ENCODE data around the gene RABL2A. TPM values are rescaled to one million over a fixed set of nuclear protein-coding genes. Genes with fewer than 3 reads are reported as not detected.
A peak's percentile ranks its signal among the peaks of the same experiment; 100 is the strongest.
"Not testable (repeated sequence)": the region's sequence is repeated elsewhere in the genome, so short reads cannot be mapped to it uniquely, and the experiment has no call there.

RABL2A gene
- total and polyA plus RNA-seq, 5 donors, result 8.5 to 11.8 (median 10.2) TPM

GRCh38 chr2:113657735-113658134 is 30.7 kb downstream of the RABL2A start:
- H3K27me3 ChIP-seq (ENCODE audit: control insufficient read depth, insufficient read depth); DNase-seq; H3K9me3 ChIP-seq (ENCODE audit: control insufficient read depth, low read length); H3K27ac ChIP-seq (ENCODE audit: low read length); H3K4me3 ChIP-seq (ENCODE audit: low read length); H3K4me1 ChIP-seq (ENCODE audit: control insufficient read depth, insufficient read depth, low read length); intact Hi-C loops (cut with DNase I); ATAC-seq: not testable (repeated sequence)
- 92% methylated on average over 17 of the region's 17 CpGs for WGBS

GRCh38 chr2:113663285-113664060 is 36.4 kb downstream of the RABL2A start:
- H3K27ac ChIP-seq (ENCODE audit: low read length); H3K4me3 ChIP-seq (ENCODE audit: low read length); H3K27me3 ChIP-seq (ENCODE audit: control insufficient read depth, insufficient read depth); H3K4me1 ChIP-seq (ENCODE audit: control insufficient read depth, insufficient read depth, low read length); ATAC-seq; H3K9me3 ChIP-seq (ENCODE audit: control insufficient read depth, low read length); DNase-seq; intact Hi-C loops (cut with DNase I): not testable (repeated sequence)
- WGBS, result 85% methylated on average over 10 of the region's 10 CpGs

GRCh38 chr2:113664761-113665533 is 37.9 kb downstream of the RABL2A start:
- ATAC-seq; H3K27me3 ChIP-seq (ENCODE audit: control insufficient read depth, insufficient read depth); DNase-seq; H3K4me3 ChIP-seq (ENCODE audit: low read length); intact Hi-C loops (cut with DNase I); H3K4me1 ChIP-seq (ENCODE audit: control insufficient read depth, insufficient read depth, low read length); H3K9me3 ChIP-seq (ENCODE audit: control insufficient read depth, low read length); H3K27ac ChIP-seq (ENCODE audit: low read length): not testable (repeated sequence)
- WGBS, result 70% methylated on average over 6 of the region's 6 CpGs

GRCh38 chr2:113669013-113669412 is 41.9 kb downstream of the RABL2A start:
- 95% methylated on average over 21 of the region's 21 CpGs for WGBS
- peak; percentile 23 to 30 for ATAC-seq
- intact Hi-C loops (cut with DNase I), result not testable (repeated sequence)

GRCh38 chr2:113672326-113672932 is 45.4 kb downstream of the RABL2A start:
- peaks cover 4% of the 10 kb centered on the region for H3K4me1 ChIP-seq (ENCODE audit: control insufficient read depth, insufficient read depth, low read length)
- 79% methylated on average over 7 of the region's 7 CpGs for WGBS
- H3K9me3 ChIP-seq (ENCODE audit: control insufficient read depth, low read length), result no peaks in the 10 kb centered on the region
- ATAC-seq (no peak), DNase-seq (no peak)
- no peak overlapping the region for H3K27ac ChIP-seq (ENCODE audit: low read length)
- no peak overlapping the region for H3K4me3 ChIP-seq (ENCODE audit: low read length)
- no peaks in the 10 kb centered on the region for H3K27me3 ChIP-seq (ENCODE audit: control insufficient read depth, insufficient read depth)
- intact Hi-C loops (cut with DNase I), result no loop called here

More at GRCh38 chr2:113669013-113669412, 41.9 kb downstream of the RABL2A start:
- not testable (repeated sequence) for H3K4me3 ChIP-seq (ENCODE audit: low read length); H3K27me3 ChIP-seq (ENCODE audit: control insufficient read depth, insufficient read depth); H3K4me1 ChIP-seq (ENCODE audit: control insufficient read depth, insufficient read depth, low read length); H3K9me3 ChIP-seq (ENCODE audit: control insufficient read depth, low read length); DNase-seq; H3K27ac ChIP-seq (ENCODE audit: low read length)

GRCh38 chr2:113675875-113676274 is 48.8 kb downstream of the RABL2A start:
- intact Hi-C loops (cut with DNase I), result no loop called here
- peak; percentile 82 to 92 for ATAC-seq
- Histone ChIP-seq H3K4me3 (ENCODE audit: low read length) (no peak overlapping the region), H3K4me1 (ENCODE audit: control insufficient read depth, insufficient read depth, low read length) (peaks cover 6% of the 10 kb centered on the region), H3K27me3 (ENCODE audit: control insufficient read depth, insufficient read depth) (no peaks in the 10 kb centered on the region), H3K27ac (ENCODE audit: low read length) (peak overlapping the region; percentile 44), H3K9me3 (ENCODE audit: control insufficient read depth, low read length) (no peaks in the 10 kb centered on the region)
- DNase-seq, result peak; percentile 54 to 66 (median 63)
- 45% methylated on average over 9 of the region's 9 CpGs for WGBS

- no peak overlapping the region for H3K4me3 ChIP-seq (ENCODE audit: low read length)
- ATAC-seq (no peak), DNase-seq (no peak)
- intact Hi-C loops (cut with DNase I), result no loop called here
- peaks cover 6% of the 10 kb centered on the region for H3K4me1 ChIP-seq (ENCODE audit: control insufficient read depth, insufficient read depth, low read length)
- 95% methylated on average over 4 of the region's 4 CpGs for WGBS
- H3K27me3 ChIP-seq (ENCODE audit: control insufficient read depth, insufficient read depth), result no peaks in the 10 kb centered on the region
- no peaks in the 10 kb centered on the region for H3K9me3 ChIP-seq (ENCODE audit: control insufficient read depth, low read length)
- H3K27ac ChIP-seq (ENCODE audit: low read length), result no peak overlapping the region
Measured at GRCh38 chr2:113676623-113677266, 49.7 kb downstream of the RABL2A start.

GRCh38 chr2:113677330-113677729 is 50.3 kb downstream of the RABL2A start:
- H3K27ac ChIP-seq (ENCODE audit: low read length), result peak overlapping the region; percentile 14
- WGBS, result 55% methylated on average over 2 of the region's 2 CpGs
- H3K9me3 ChIP-seq (ENCODE audit: control insufficient read depth, low read length), result no peaks in the 10 kb centered on the region
- peaks cover 6% of the 10 kb centered on the region for H3K4me1 ChIP-seq (ENCODE audit: control insufficient read depth, insufficient read depth, low read length)
- ATAC-seq (peak; percentile 63 to 74), DNase-seq (no peak)
- H3K4me3 ChIP-seq (ENCODE audit: low read length), result no peak overlapping the region
- no peaks in the 10 kb centered on the region for H3K27me3 ChIP-seq (ENCODE audit: control insufficient read depth, insufficient read depth)
- intact Hi-C loops (cut with DNase I), result no loop called here

- H3K27me3 ChIP-seq (ENCODE audit: control insufficient read depth, insufficient read depth), result no peaks in the 10 kb centered on the region
- ATAC-seq (no peak), DNase-seq (no peak)
- H3K9me3 ChIP-seq (ENCODE audit: control insufficient read depth, low read length), result no peaks in the 10 kb centered on the region
- WGBS, result 81% methylated on average over 8 of the region's 8 CpGs
- no peak overlapping the region for H3K4me3 ChIP-seq (ENCODE audit: low read length)
- peaks cover 6% of the 10 kb centered on the region for H3K4me1 ChIP-seq (ENCODE audit: control insufficient read depth, insufficient read depth, low read length)
- intact Hi-C loops (cut with DNase I), result no loop called here
- no peak overlapping the region for H3K27ac ChIP-seq (ENCODE audit: low read length)
Measured at GRCh38 chr2:113679457-113679856, 52.4 kb downstream of the RABL2A start.

- intact Hi-C loops (cut with DNase I), result no loop called here
- Histone ChIP-seq H3K9me3 (ENCODE audit: control insufficient read depth, low read length) (no peaks in the 10 kb centered on the region), H3K4me3 (ENCODE audit: low read length) (no peak overlapping the region), H3K4me1 (ENCODE audit: control insufficient read depth, insufficient read depth, low read length) (no peaks in the 10 kb centered on the region), H3K27me3 (ENCODE audit: control insufficient read depth, insufficient read depth) (no peaks in the 10 kb centered on the region), H3K27ac (ENCODE audit: low read length) (no peak overlapping the region)
- ATAC-seq (no peak), DNase-seq (no peak)
- 84% methylated on average over 8 of the region's 8 CpGs for WGBS
Measured at GRCh38 chr2:113685471-113685870, 58.4 kb downstream of the RABL2A start.

Data from right cardiac atrium (tissue), 5 donors.